ENCODE measurements around the gene CLPTM1L. TPM values are rescaled to one million over a fixed set of nuclear protein-coding genes. Genes with fewer than 3 reads are reported as not detected.
A peak's percentile ranks its signal among the peaks of the same experiment; 100 is the strongest.

The CLPTM1L gene
- total and polyA plus RNA-seq, 9 of the 15 experiments (the other 6 are each of a cell fraction or from before 2014, with no cell fraction given), result 3.5 to 217 (median 177) TPM

DNA sequence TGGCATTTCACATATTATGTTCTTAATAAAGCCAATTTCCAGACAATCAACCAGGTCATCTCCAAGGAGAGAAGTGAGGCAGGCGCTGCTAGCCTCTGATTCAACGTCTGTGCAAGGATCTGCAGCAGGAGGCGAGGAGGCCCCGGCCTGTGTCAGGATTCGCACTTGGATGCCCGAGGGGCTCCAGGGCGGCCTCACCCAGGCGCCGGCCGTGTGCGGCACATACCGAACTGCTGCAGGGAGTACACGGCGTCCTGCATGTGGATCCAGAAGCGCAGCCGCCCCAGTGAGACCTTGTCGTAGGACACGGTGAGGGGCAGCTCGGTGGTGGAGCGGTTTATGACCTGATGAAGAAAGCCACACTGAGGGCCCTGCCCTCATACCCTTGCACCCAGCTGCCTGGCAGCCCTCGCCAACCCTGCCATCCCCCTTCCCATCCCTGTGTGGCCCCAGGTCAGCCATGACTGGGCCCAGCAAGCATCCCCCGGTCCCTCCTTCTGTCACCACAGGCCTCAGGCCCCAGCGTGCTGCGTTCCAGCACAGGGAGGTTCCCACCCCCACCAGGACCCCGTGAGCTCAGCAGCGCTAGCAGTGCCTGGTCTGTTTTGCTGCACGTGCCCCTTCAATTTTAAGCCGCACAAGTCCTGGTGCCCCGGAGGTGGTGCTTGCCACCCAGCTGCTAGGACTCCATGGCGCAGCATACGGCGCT lies 9.9 kb downstream of the CLPTM1L start (continued):
- no peak for TF ChIP-seq ZBTB7A (IDR thresholded peaks at IDR 0.05; ENCODE audit: borderline replicate concordance, control insufficient read depth, low read depth, low read length)

DNA sequence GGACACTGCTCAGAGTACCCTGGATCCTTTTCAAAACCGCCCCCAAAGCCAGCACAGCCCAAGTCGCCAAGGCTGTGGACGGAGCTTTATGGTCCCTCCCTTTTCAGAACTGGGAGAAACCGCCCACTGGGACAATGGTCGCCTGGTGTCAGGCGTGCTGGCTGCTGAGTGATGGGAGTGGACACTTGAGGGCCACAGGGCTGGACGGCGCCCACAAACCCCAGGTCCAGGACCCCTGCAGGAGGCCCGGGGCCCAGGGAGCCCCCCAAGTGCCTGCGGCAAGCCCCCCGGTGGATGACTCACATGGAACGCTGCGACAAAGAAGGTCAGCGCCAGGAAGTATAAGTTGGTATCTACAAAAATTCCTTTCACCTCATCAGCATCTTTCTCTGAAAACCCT lies 10.9 kb downstream of the CLPTM1L start:
- H3K9ac ChIP-seq (ENCODE audit: insufficient read depth in 1 of 2, low read depth in 2 of 2, low read length in 2 of 2), result no peak overlapping the region
- DNase-seq (ENCODE audit: extremely low read depth in 1 of 4, low spot score in 3 of 4), result no peak
- intact Hi-C loops (cut with micrococcal nuclease), result no loop called here
- H3K27ac ChIP-seq (ENCODE audit: extremely low read depth, low read depth, low read length), result no peak overlapping the region
- ChIA-PET CTCF (ENCODE audit: low intra/inter-chr PET ratio) (no interaction called here), POLR2A (interaction anchor here (3.0 kb wide), 1 partner anchor 9 kb away, joined by 19 read pairs; no protein-coding TSS in a partner anchor)
- H3K9me1 ChIP-seq (ENCODE audit: control insufficient read depth, insufficient read depth, low read length), result no peaks in the 10 kb centered on the region
- 0 out of 2 replicates have a peak, but pooled peaks have one; percentile 46 for TF ChIP-seq POLR2G (IDR thresholded peaks at IDR 0.05; ENCODE audit: low read depth, low read length)
- TF ChIP-seq RBFOX2 (IDR thresholded peaks at IDR 0.05; ENCODE audit: low read depth, low read length), result peak; percentile 45; the same call in 1 of the 2 replicates
- TF ChIP-seq, protein P1, sequence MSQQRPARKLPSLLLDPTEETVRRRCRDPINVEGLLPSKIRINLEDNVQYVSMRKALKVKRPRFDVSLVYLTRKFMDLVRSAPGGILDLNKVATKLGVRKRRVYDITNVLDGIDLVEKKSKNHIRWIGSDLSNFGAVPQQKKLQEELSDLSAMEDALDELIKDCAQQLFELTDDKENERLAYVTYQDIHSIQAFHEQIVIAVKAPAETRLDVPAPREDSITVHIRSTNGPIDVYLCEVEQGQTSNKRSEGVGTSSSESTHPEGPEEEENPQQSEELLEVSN (IDR thresholded peaks at IDR 0.05; ENCODE audit: borderline replicate concordance in 1 of 2, extremely low read depth in 1 of 2, insufficient read depth in 1 of 2, insufficient read length in 1 of 2, low read depth in 1 of 2, low read length in 1 of 2, poor library complexity in 1 of 2, severe bottlenecking in 1 of 2), result no peak
- FAIRE-seq, result no peak
- BruUV-seq (replicated peaks), result no TSS peak
- H3K4me1 ChIP-seq (replicated peaks in 1 of 2; ENCODE audit: control insufficient read depth in 2 of 2, insufficient read depth in 2 of 2, low read length in 2 of 2), result peaks cover 0 to 25% of the 10 kb centered on the region in 2 experiments; a peak in 2 of 5 replicates
- 96% methylated on average over 14 of the region's 14 CpGs for WGBS (ENCODE audit: insufficient coverage, low coverage, missing lambda C conversion rate)
- peaks cover 6% of the 10 kb centered on the region; the same call in 1 of the 3 replicates for H3K79me2 ChIP-seq (ENCODE audit: control insufficient read depth, insufficient read depth, low read length)
- no peak overlapping the region for H3K4me2 ChIP-seq (ENCODE audit: insufficient read depth, low read length)
- H3K4me3 ChIP-seq, result no peak overlapping the region
- H2AFZ ChIP-seq (ENCODE audit: low read depth, low read length), result no peak overlapping the region
- peaks cover 94% of the 10 kb centered on the region for H3K36me3 ChIP-seq (ENCODE audit: control insufficient read depth, insufficient read depth, low read length)
- no peaks in the 10 kb centered on the region for H3K27me3 ChIP-seq (ENCODE audit: control insufficient read depth in 2 of 2, insufficient read depth in 2 of 2, low read length in 2 of 2)
- no peak for ATAC-seq
- no peaks in the 10 kb centered on the region for H3K9me3 ChIP-seq (replicated peaks; ENCODE audit: control insufficient read depth, insufficient read depth, low read depth, low read length)
- in situ Hi-C loops (cut with MboI), result no loop called here
- H4K20me1 ChIP-seq (replicated peaks; ENCODE audit: control insufficient read depth, insufficient read depth, low read length), result peaks cover 28% of the 10 kb centered on the region

Data from K562 (cell line).